GM19468 (cell line): ENCODE data around the gene ARMC7.
"Not testable (repeated sequence)": the region's sequence is repeated elsewhere in the genome, so short reads cannot be mapped to it uniquely, and the experiment has no call there.

ENCODE experiments used
- ATAC-seq: cut with Tn5 transposase; IDR thresholded peaks from one replicate; pipeline ENCODE4 v1.9.1; 2021; ENCODE audit warnings: mild to moderate bottlenecking, moderate library complexity, moderate number of reproducible peaks; ENCODE audit not compliant: unreplicated experiment; ENCODE audit errors: extremely low read depth

ARMC7 gene

DNA sequence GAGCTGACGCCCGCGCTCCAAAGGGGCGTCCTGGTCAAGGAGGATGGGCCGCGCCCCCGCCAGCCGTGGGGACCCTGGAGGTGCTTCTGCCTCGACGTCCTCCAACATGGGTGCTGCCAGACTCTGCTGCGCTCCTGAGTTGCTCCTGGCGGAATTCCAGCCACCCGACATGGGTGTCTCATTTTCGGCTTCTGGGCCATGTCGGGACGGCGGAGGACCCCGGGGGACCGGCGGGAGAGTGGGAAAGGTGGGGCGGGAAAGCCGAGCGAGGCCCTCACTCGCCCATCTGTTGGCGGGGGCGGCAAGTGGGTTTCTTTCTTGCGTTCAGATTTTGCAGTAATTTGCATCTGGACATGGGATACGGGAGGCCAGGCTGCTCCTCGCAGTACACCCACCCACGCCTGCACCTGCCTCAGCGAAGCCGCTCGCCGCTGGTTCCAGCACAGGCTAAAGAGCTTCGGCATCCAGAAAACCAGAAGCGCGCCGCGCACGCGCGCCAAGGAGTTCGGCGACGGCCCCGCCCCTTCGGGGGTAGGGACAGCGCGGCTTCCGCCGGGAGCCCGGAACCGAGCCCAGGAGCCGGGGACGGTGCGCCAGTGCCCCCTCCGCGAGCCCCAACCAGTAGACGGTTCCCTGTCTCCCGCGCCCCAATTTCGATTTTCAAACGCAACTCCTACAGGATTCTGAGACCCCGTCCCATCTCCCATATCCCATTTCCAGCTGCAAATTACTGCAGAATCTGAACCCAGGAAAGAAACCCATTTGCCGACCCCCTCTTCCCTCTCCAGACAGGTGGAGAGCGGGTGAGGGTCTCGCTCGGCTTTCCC, at the start of gene ARMC7:
Gene ARMC7, plus strand, starts transcription at position 563 of the 827 bp plus-strand sequence. CDS start 320 bp downstream, outside the sequence.
- ATAC-seq, result peak; percentile 53

GRCh38 chr17:75060434-75061054, 49.2 kb upstream of the ARMC7 start:
- ATAC-seq, result no peak

- ATAC-seq, result no peak
These were observed 48.7 kb upstream of the ARMC7 start for GRCh38 chr17:75061055-75061438.

- no peak for ATAC-seq
These were observed 48.2 kb upstream of the ARMC7 start for GRCh38 chr17:75061618-75062017.

DNA sequence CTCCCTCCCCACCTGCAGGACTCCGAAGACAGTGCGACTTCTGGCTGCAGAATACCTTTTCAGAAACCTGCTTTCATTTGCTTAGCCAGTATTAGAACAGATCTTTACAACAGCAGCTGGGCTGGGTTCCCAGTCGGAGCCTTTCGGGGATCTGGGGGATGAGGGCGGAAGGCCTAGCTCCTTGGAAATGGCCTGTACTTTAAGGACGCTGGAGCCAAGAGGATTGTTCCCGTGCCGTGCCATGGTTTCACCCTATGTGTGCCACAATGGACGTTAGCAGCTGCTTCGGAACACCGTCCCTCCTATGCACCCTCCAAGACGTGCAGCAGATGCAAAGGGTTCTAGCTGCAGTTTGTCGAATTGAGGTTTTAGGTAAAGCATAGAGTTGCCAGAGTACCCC, 46.6 kb upstream of the ARMC7 start:
- no peak for ATAC-seq

DNA sequence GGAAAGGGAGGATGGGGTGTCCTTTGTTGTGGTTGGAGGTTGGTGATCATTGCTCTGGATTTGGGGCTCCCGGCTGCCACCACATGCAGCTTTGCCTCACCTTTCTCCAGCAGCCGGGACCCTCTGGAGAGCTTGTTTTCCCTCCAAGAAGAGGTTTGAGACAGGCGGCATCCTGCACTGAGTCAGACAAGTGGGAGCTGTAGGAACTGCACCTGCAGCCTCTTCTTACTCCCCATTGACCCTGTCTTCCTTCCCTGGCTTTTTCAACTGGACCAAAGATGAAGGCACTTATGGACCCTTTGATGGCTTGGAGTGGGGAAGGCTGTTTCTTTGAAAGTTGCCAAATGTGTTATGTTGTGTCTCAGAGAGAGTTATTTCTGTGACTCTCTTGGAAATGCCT, 46.1 kb upstream of the ARMC7 start:
- no peak for ATAC-seq

DNA sequence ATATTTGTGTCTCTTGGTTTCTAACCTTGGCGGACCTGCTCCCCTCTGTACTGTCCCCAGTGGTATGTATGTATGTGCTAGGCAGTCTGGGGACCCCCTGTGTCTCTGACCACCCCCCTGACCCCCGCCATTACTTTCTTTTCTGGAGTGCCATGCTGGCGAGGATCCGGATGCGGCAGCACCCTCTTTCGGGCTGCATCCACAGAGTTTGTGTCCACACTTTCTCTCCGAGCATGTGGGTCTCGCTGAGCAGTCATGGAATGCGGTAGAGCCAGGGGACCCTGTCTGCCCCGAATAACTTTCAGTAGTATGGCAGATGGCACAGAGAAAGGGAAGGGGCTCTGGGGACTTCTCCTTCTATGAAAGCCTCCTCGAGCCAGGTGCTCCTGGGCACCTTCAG, 45.7 kb upstream of the ARMC7 start:
- ATAC-seq, result no peak

DNA sequence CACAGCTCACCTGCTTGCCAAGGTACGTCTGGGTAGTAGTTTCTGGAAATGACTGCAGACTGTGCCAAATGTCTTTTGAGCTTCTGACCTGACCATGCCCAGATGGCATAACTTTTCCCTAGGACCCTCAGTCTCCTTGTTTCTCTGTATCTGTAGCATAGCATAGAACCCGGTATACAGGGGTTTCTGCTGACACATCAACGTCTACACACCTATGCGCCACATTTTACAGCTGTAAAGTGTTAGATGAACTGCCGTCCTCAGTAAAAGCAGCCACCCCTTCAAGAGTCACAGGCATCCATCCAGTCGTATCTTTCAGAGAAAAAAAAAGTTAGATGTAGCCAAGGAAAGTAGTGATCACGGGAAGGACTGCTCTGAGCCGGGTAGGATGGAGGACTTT, 45.3 kb upstream of the ARMC7 start:
- no peak for ATAC-seq

- ATAC-seq, result no peak
These were observed 44.8 kb upstream of the ARMC7 start for GRCh38 chr17:75064867-75065561.

DNA sequence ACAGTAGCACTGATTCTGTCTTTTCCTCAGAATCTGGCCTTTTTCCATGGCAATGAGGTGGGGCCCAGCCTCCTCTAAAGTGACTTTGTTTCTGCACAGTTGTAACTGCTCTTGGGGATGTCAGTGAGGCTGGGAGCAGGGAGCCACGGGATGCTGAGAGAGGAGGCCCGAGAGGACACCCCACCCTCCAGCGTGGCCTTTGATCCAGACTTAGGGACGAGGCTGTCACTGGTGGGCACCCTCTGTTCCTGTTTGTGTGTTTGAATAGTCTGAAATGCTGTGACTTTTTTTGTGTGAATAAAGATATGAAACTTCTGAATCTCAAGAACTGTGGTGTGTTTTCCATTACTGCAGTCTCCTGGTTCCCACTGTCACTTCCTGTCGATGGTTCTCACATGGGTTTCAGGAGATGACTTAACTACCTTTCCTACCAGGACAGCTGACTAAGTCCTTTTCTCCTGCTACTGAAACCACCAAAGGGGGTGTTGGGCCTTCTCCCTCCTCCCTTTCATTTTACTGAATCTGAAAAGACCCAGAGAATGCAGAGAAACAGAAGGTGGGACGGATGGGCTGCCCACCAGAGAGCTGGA, 44.1 kb upstream of the ARMC7 start:
- no peak for ATAC-seq

DNA sequence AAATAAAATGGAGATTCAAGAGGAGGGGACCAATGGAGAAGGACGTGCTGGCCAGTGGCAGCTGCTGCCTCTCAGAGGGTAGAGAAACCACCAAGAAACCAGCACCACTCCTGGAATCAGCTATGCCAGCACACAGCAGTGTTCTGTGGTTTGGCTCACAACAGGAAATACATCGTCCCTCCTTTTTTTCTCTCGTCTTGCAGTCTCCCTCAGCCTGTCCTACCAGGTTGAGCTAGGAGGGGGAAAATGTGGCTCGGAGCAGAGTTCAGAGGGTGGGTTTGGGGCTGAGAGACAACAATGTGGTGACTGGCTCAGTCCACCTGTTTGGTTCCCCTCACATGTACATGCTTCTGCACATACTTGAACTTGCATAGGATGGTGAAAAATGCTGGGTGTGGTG, 41.9 kb upstream of the ARMC7 start:
- ATAC-seq, result no peak

- ATAC-seq, result no peak
These were observed 41.0 kb upstream of the ARMC7 start for GRCh38 chr17:75068750-75069149.

DNA sequence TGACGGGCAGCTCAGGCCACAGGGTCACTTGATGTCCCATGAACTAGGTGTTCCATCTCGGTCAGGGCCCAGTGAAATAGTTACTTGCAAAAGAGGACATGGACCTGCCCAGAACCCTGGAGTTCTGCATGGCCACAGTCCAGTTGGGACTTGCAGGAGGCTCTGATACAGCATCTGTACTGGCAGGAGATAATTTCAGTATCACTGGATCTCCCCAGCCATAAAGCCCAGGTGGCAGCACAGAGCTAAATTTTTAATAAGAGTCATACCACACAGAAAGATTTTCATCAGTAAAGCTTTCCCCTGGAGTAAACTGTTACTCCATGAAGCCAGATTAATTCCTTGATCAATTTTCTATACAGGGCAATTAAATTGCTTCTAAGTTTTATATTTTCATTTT, 40.0 kb upstream of the ARMC7 start:
- ATAC-seq, result no peak

DNA sequence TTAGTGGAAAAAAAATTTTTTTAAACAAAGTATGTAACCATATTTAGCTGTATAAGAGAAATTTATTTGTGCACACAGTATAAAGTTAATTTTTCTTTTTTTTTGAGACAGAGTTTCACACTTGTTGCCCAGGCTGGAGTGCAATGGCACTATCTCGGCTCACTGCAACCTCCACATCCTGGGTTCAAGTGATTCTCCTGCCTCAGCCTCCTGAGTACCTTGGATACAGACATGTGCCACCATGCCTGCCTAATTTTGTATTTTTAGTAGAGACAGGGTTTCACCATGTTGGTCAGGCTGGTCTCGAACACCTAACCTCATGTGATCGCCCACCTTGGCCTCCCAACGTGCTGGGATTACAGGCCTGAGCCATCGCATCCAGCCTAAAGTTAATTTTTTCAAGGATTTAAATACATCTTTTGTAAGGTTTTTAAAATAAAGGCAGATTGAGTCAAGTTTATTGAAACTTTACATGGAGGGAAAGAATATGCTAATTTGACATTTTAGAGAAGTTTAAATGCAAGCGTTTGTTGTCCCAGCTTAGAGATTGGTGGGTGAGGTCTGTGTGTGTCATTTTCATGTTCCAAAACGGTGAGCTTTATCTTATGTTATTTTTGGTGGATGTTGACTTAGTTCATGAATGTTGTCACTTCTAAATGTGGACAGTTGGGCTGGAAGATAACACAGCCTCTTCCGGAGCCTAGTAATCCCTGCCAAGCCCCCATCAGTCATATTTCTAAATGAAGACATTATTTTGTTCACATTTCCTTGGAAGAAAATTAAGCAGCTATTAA, 38.1 kb upstream of the ARMC7 start:
- ATAC-seq, result not testable (repeated sequence)

GRCh38 chr17:75072909-75073308, 36.9 kb upstream of the ARMC7 start:
- ATAC-seq, result not testable (repeated sequence)

DNA sequence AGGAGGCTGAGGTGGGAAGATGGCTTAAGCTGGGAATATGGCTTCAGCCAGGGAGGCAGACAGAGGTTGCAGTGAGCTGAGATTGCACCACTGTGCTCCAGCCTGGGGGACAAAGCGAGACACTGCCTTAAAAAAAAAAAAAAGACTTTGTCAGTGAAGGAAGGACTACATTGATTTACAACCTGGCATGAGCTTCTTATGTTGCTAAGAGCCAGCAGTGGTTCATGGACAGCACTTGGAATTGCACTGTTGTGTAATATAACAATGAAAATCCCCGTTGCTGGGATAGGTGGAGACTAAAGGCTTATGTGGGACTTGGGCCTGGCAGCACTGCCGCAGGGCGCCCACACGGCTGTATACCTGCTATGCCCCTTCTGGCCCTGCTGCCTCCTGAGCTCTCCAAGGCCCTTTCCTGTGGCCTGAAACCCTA, 36.1 kb upstream of the ARMC7 start:
- no peak for ATAC-seq

GRCh38 chr17:75074532-75074931, 35.2 kb upstream of the ARMC7 start:
- no peak for ATAC-seq

DNA sequence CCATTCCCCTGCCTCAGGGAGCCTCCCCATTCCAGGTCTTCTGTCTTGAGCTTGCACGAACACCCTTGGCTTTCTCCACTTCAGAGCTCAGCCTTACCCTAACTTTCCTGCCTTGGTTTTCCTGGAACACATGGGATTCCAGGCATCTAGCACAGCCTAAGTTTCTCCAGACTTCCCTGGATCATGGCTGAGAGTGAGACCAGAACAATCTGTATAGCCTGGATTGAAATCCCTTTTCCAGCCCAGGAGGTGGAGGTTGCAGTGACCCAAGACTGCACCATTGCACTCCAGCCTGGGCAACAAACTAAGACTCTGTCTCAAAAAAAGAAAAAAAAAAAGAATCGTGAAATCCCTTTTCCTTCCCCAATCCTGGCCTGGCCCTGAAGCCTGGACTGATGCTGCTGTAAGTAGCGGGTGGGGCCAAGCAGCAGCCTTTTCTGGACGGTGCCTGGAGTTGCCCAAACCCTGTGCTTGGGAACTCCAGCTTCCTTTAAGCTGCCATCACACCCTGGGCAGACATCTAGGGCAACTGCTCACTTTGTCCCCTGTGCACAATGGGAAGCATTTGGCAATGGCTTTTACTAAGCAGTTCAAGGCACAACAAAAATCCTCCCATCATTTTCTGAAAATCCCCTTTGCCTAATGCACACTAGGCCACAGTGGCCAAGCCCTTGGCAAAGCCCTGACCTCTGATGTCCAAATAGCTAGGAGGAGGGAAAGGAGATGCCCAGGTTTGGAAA, 34.0 kb upstream of the ARMC7 start:
- ATAC-seq, result no peak

- no peak for ATAC-seq
These were observed 32.7 kb upstream of the ARMC7 start for GRCh38 chr17:75077072-75077495.
